ENCODE data around the gene RMND5B. TPM values are rescaled to one million over a fixed set of nuclear protein-coding genes. Genes with fewer than 3 reads are reported as not detected.

RMND5B gene
- total and polyA plus RNA-seq, 2 of the 13 experiments (the other 11 are each of a cell fraction or from before 2014, with no cell fraction given): 18.6 to 20.4 TPM

GRCh38 chr5:178165581-178165980, 34.8 kb downstream of the RMND5B start:
- H4K20me1 ChIP-seq (ENCODE audit: insufficient read depth, low read length): no peaks in the 10 kb centered on the region
- H3K79me2 ChIP-seq (ENCODE audit: insufficient read depth, low read length): no peaks in the 10 kb centered on the region
- ChIA-PET CTCF (ENCODE audit: low intra/inter-chr PET ratio, low total read pairs) (no interaction called here), POLR2A (no interaction called here)
- TF ChIP-seq SNAPC4 (CRISPR knock-in tag; IDR thresholded peaks at IDR 0.05): no peak
- TF ChIP-seq KLF12 (CRISPR knock-in tag; IDR thresholded peaks at IDR 0.05; ENCODE audit: borderline replicate concordance): no peak
- TF ChIP-seq TGIF2 (CRISPR knock-in tag; IDR thresholded peaks at IDR 0.05): no peak
- no peak for TF ChIP-seq KLF13 (CRISPR knock-in tag; IDR thresholded peaks at IDR 0.05)
- no peak for TF ChIP-seq ZNF513 (CRISPR knock-in tag; conservative IDR thresholded peaks at IDR 0.05)
- TF ChIP-seq MXI1 (IDR thresholded peaks at IDR 0.05; ENCODE audit: borderline replicate concordance, low read depth, low read length): no peak
- no peak for TF ChIP-seq ZNF766 (CRISPR knock-in tag; IDR thresholded peaks at IDR 0.05; ENCODE audit: borderline replicate concordance)
- no peak for TF ChIP-seq SALL2 (CRISPR knock-in tag; IDR thresholded peaks at IDR 0.05)
- no peak for TF ChIP-seq MTF2 (CRISPR knock-in tag; IDR thresholded peaks at IDR 0.05; ENCODE audit: borderline replicate concordance)
- no peak for TF ChIP-seq YEATS2 (CRISPR knock-in tag; IDR thresholded peaks at IDR 0.05; ENCODE audit: borderline replicate concordance)
- no peak for ATAC-seq
- H3K27ac ChIP-seq (ENCODE audit: extremely low read length, insufficient read depth, low read length): no peak overlapping the region
- BruUV-seq (replicated peaks): no TSS peak
- H3K4me1 ChIP-seq (ENCODE audit: insufficient read depth, low read length): peaks cover 9% of the 10 kb centered on the region
- 93% methylated on average over 20 of the region's 38 CpGs for WGBS (ENCODE audit: low lambda C conversion rate)
- no peak overlapping the region for H3K4me2 ChIP-seq (ENCODE audit: low read depth, low read length)
- no peak overlapping the region for H2AFZ ChIP-seq (ENCODE audit: low read length)
- FAIRE-seq: no peak
- H3K9ac ChIP-seq (ENCODE audit: insufficient read depth, low read depth, low read length): no peak overlapping the region
- no peaks in the 10 kb centered on the region for H3K36me3 ChIP-seq (replicated peaks in 1 of 2; ENCODE audit: control insufficient read depth in 1 of 2, insufficient read depth in 2 of 2, low read length in 2 of 2)
- no peak for DNase-seq (ENCODE audit: low spot score)
- peaks cover 2 to 31% of the 10 kb centered on the region in 2 experiments; a peak in 4 of 5 replicates for H3K27me3 ChIP-seq (ENCODE audit: control insufficient read depth in 1 of 2, insufficient read depth in 2 of 2, low read length in 2 of 2)
- in situ Hi-C loops (cut with HindIII; ENCODE audit: extremely low pct_ligation_motif_present, low pct_unique_long_range_greater_than_20kb) (no loop called here), intact Hi-C loops (cut with micrococcal nuclease; ENCODE audit: unreplicated experiment) (no loop called here)
- H3K9me3 ChIP-seq (ENCODE audit: low read length): no peaks in the 10 kb centered on the region
- no peak overlapping the region for H3K4me3 ChIP-seq (replicated peaks in 1 of 3; ENCODE audit: insufficient read depth in 1 of 3, low read depth in 2 of 3, low read length in 3 of 3)

All from HepG2 (cell line).